ENCODE measurements around the gene FAM78A.

DNA sequence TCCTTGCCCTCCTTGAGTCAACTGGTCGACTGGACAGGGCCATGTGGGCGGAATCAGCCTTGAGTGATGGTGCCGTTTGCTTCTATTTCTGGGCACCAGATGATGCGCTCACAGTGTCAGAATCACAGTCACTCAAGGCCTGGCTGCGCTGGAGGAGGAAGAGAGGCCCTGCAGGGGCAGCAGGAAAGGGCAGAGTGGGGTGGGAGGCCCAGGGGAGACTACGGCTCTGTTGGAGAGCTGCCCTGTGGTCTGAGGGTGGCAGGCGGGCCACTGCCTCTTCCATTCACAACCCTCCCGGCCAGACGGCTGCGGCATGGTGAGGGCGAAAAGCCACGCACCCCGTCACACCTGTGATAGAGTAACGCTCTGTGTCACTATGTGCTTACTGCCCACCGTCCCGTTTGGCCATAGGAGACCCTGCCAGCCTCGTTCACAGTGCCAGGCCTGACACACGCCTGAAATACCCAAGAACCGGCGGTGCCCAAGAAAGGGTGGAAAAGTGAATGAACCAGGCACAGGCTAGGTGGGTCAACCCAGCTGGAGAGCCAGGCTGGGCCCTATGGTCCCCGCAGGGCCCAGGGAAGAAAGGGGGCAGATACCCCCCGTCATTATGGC lies 23.1 kb upstream of the FAM78A start:
- TF ChIP-seq, protein P1, sequence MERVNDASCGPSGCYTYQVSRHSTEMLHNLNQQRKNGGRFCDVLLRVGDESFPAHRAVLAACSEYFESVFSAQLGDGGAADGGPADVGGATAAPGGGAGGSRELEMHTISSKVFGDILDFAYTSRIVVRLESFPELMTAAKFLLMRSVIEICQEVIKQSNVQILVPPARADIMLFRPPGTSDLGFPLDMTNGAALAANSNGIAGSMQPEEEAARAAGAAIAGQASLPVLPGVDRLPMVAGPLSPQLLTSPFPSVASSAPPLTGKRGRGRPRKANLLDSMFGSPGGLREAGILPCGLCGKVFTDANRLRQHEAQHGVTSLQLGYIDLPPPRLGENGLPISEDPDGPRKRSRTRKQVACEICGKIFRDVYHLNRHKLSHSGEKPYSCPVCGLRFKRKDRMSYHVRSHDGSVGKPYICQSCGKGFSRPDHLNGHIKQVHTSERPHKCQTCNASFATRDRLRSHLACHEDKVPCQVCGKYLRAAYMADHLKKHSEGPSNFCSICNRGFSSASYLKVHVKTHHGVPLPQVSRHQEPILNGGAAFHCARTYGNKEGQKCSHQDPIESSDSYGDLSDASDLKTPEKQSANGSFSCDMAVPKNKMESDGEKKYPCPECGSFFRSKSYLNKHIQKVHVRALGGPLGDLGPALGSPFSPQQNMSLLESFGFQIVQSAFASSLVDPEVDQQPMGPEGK (CRISPR knock-in tag; IDR thresholded peaks at IDR 0.05; ENCODE audit: borderline replicate concordance), result no peak
- TF ChIP-seq ZFP3 (CRISPR knock-in tag; IDR thresholded peaks at IDR 0.05), result no peak
- no peak for TF ChIP-seq OSR1 (CRISPR knock-in tag; IDR thresholded peaks at IDR 0.05)
- no peak for TF ChIP-seq ZNF8 (CRISPR knock-in tag; IDR thresholded peaks at IDR 0.05)
- TF ChIP-seq CSDC2 (CRISPR knock-in tag; IDR thresholded peaks at IDR 0.05), result no peak
- TF ChIP-seq ZNF70 (CRISPR knock-in tag; IDR thresholded peaks at IDR 0.05), result no peak
- no peak for TF ChIP-seq CREB5 (CRISPR knock-in tag; IDR thresholded peaks at IDR 0.05; ENCODE audit: low read depth)
- no peak for TF ChIP-seq TSHZ2 (CRISPR knock-in tag; IDR thresholded peaks at IDR 0.05)
- no peak for TF ChIP-seq ESRRG (CRISPR knock-in tag; IDR thresholded peaks at IDR 0.05)
- TF ChIP-seq ZFP30 (CRISPR knock-in tag; IDR thresholded peaks at IDR 0.05), result no peak

Measured in SK-N-SH treated with all-trans-retinoic acid at 6 μM for 48 hours (cell line).